K562 (cell line): ENCODE measurements around the gene CALML3. TPM values are rescaled to one million over a fixed set of nuclear protein-coding genes. Genes with fewer than 3 reads are reported as not detected.
A peak's percentile ranks its signal among the peaks of the same experiment; 100 is the strongest.

ENCODE experiments used
- ATAC-seq: fragments of 200-7000 bp; cut with Tn5 transposase; 3 replicates; pipeline ENCODE4 v1.9.1; 2020; ENCODE audit warnings: moderate library complexity
- BruUV-seq: library from RNA; stranded (reverse); fragments of 400-500 nt; replicated peaks from 2 replicates; lab custom pipeline; 2021; lab: Mats Ljungman, UMichigan
- CTCF ChIA-PET: fragments of 300-600 bp; formaldehyde crosslinking; extraction: SDS; loops from one replicate; lab custom pipeline; 2021; ENCODE audit warnings: low intra/inter-chr PET ratio; lab: Yijun Ruan, JAX
- POLR2A ChIA-PET: fragments of 300-600, 350-650 bp; sonication (Branson Sonifier 250); formaldehyde crosslinking; extraction: SDS; loops from one replicate; lab custom pipeline; 2021; ENCODE audit warnings: antibody characterized with exemption, inconsistent platforms; lab: Yijun Ruan, JAX
- DNase-seq, 4 experiments: peaks; one replicate each; pipeline versions ENCODE4 v3.0.0 to v3.0.0-alpha.2; 2011 to 2018; ENCODE audit warnings: low spot score in 3 of 4, mixed read lengths in 3 of 4; ENCODE audit errors: extremely low read depth in 1 of 4
- FAIRE-seq: peaks from 2 replicates; lab custom pipeline; 2011; peaks lifted over from hg19 to GRCh38; lab: Jason Lieb, UNC
- H2AFZ ChIP-seq: 2 replicates; pipeline ENCODE4 v1.6.0; 2011; ENCODE audit warnings: low read depth, low read length, control low read depth, inconsistent platforms
- H3K27ac ChIP-seq: fragments of 200-600 bp; 3 replicates; pipeline ENCODE4 v1.8.0; 2011; ENCODE audit warnings: low read depth, mild to moderate bottlenecking, control low read depth, inconsistent platforms, low read length, moderate library complexity, mixed read lengths; ENCODE audit errors: extremely low read depth
- H3K27me3 ChIP-seq, 2 experiments: fragments of 300-600 bp in 1 of 2; 2 replicates in 1 of 2; 3 replicates in 1 of 2; pipeline versions ENCODE4 v1.6.0 to v1.8.0; 2011; ENCODE audit warnings: inconsistent platforms in 2 of 2, low read length in 2 of 2, mild to moderate bottlenecking in 1 of 2, mixed read lengths in 1 of 2, moderate library complexity in 1 of 2; ENCODE audit not compliant: control insufficient read depth in 2 of 2, insufficient read depth in 2 of 2
- H3K36me3 ChIP-seq: fragments of 300-600 bp; 3 replicates; pipeline ENCODE4 v1.8.0; 2011; ENCODE audit warnings: mild to moderate bottlenecking, low read length, inconsistent platforms; ENCODE audit not compliant: control insufficient read depth, insufficient read depth
- H3K4me1 ChIP-seq, 2 experiments: fragments of 200-600 bp in 1 of 2; replicated peaks in 1 of 2; 2 replicates in 1 of 2; 3 replicates in 1 of 2; pipeline versions ENCODE4 v1.5.1 to v1.8.0; 2011; ENCODE audit warnings: inconsistent platforms in 2 of 2, low read length in 2 of 2, mild to moderate bottlenecking in 1 of 2, mixed read lengths in 1 of 2, moderate library complexity in 1 of 2; ENCODE audit not compliant: control insufficient read depth in 2 of 2, insufficient read depth in 2 of 2
- H3K4me2 ChIP-seq: 2 replicates; pipeline ENCODE4 v1.6.1; 2011; ENCODE audit warnings: low read length, control low read depth, inconsistent platforms, mixed read lengths; ENCODE audit not compliant: insufficient read depth
- H3K4me3 ChIP-seq: fragments of 200-600 bp; sonication (generic), shearing (Covaris generic); 2 replicates; pipeline ENCODE4 v1.5.1; 2016; ENCODE audit warnings: control low read depth, inconsistent platforms
- H3K79me2 ChIP-seq: fragments of 200-600 bp; 3 replicates; pipeline ENCODE4 v1.8.0; 2011; ENCODE audit warnings: low read length, inconsistent platforms; ENCODE audit not compliant: control insufficient read depth, insufficient read depth
- H3K9ac ChIP-seq, 2 experiments: 2 replicates each; pipeline versions ENCODE4 v1.6.0 to v1.6.1; 2011; ENCODE audit warnings: low read depth in 2 of 2, low read length in 2 of 2, control low read depth in 1 of 2, inconsistent platforms in 1 of 2, mild to moderate bottlenecking in 1 of 2, mixed read lengths in 1 of 2; ENCODE audit not compliant: insufficient read depth in 1 of 2
- H3K9me1 ChIP-seq: one replicate; pipeline ENCODE4 v1.6.0; 2011; ENCODE audit warnings: inconsistent platforms, mild to moderate bottlenecking, low read length, moderate library complexity; ENCODE audit not compliant: control insufficient read depth, insufficient read depth
- H3K9me3 ChIP-seq: replicated peaks from 2 replicates; pipeline ENCODE4 v1.5.1; 2011; ENCODE audit warnings: low read depth, low read length, inconsistent platforms; ENCODE audit not compliant: control insufficient read depth, insufficient read depth
- H4K20me1 ChIP-seq: replicated peaks from 2 replicates; pipeline ENCODE4 v1.6.1; 2011; ENCODE audit warnings: low read length, inconsistent platforms, mixed read lengths; ENCODE audit not compliant: control insufficient read depth, insufficient read depth
- CHCHD3 ChIP-seq: fragments of 250-450 bp; sonication (Bioruptor Pico); IDR thresholded peaks from 2 replicates; pipeline ENCODE4 v2.1.2; 2022; ENCODE audit warnings: mild to moderate bottlenecking
- CREBBP ChIP-seq: IDR thresholded peaks from one replicate; pipeline ENCODE4 v1.6.1; 2012; ENCODE audit warnings: low read depth, mild to moderate bottlenecking, control low read depth, inconsistent platforms, low read length
- E2F3 ChIP-seq: fragments of 250-450 bp; sonication (Bioruptor Pico); IDR thresholded peaks from 2 replicates; pipeline ENCODE4 v1.4.0; 2020; ENCODE audit warnings: mild to moderate bottlenecking
- FOS ChIP-seq: IDR thresholded peaks from 3 replicates; pipeline ENCODE4 v1.6.1; 2011; ENCODE audit not compliant: insufficient read length; ENCODE audit errors: extremely low read depth
- HIVEP1 ChIP-seq: fragments of 250-450 bp; sonication (Bioruptor Pico); IDR thresholded peaks from 2 replicates; pipeline ENCODE4 v1.4.0; 2020; ENCODE audit warnings: mild to moderate bottlenecking
- OTX1 ChIP-seq: fragments of 450-650 bp; formaldehyde crosslinking; IDR thresholded peaks from 2 replicates; pipeline ENCODE4 v1.4.0; 2022; ENCODE audit warnings: mild to moderate bottlenecking
- PCBP1 ChIP-seq: fragments of 200-400 bp; formaldehyde crosslinking; IDR thresholded peaks from 2 replicates; pipeline ENCODE4 v1.6.1; 2018; ENCODE audit warnings: mild to moderate bottlenecking, low read depth, low read length; ENCODE audit not compliant: poor library complexity, severe bottlenecking
- PHF21A ChIP-seq: fragments of 450-650 bp; IDR thresholded peaks from 2 replicates; pipeline ENCODE4 v1.6.1; 2017; ENCODE audit warnings: low read depth, borderline replicate concordance
- PURB ChIP-seq: sonication (generic); formaldehyde crosslinking; IDR thresholded peaks from 2 replicates; pipeline ENCODE4 v1.9.0; 2021; ENCODE audit warnings: low read depth, mild to moderate bottlenecking, missing genetic modification reagents
- SIX5 ChIP-seq, 2 experiments: IDR thresholded peaks; 2 replicates each; pipeline ENCODE4 v1.6.1; 2011; ENCODE audit warnings: low read length in 2 of 2, borderline replicate concordance in 1 of 2, low read depth in 1 of 2, mild to moderate bottlenecking in 1 of 2, moderate library complexity in 1 of 2; ENCODE audit not compliant: insufficient read depth in 1 of 2
- ZNF175 ChIP-seq: fragments of 200-800 bp; sonication (Bioruptor generic); IDR thresholded peaks from 2 replicates; pipeline ENCODE4 v1.6.1; 2016; ENCODE audit warnings: low read depth, mild to moderate bottlenecking, missing genetic modification characterization, missing compliant biosample characterization
- ZNF3 ChIP-seq: fragments of 250-450 bp; sonication (Bioruptor Pico); IDR thresholded peaks from 2 replicates; pipeline ENCODE4 v1.5.0; 2021; ENCODE audit warnings: mild to moderate bottlenecking, moderate library complexity
- WGBS: fragments of 100-300 bp; shearing (Covaris generic); methylation state at CpG from one replicate; pipeline ENCODE4 v1.1.6; 2016; ENCODE audit warnings: low coverage, mixed read lengths; ENCODE audit not compliant: insufficient coverage; ENCODE audit errors: missing lambda C conversion rate; 5-methylcytosine and 5-hydroxymethylcytosine counted together
- in situ Hi-C: fragments of 300-500 bp; cut with MboI; formaldehyde crosslinking; loops from 4 replicates; pipeline ENCODE4 v1.15.0; 2018; ENCODE audit warnings: inconsistent platforms, mixed read lengths
- intact Hi-C: fragments of 100-400 bp; cut with micrococcal nuclease; formaldehyde crosslinking; loops from 2 replicates; pipeline ENCODE4 v1.14.2; 2022
- polyA plus RNA-seq, 8 experiments: library from polyadenylated mRNA; depleted of rRNA in 4 of 8; stranded (reverse) in 5 of 8; unstranded in 3 of 8; fragments of >200 nt; fragmentation: Nextera tagmentation in 2 of 8; fragmentation: Illumina TruSeq in 1 of 8; extraction: Ambion mirVana in 2 of 8; extraction: Trizol in 1 of 8; gene quantifications; 2 replicates each; pipeline versions ENCODE4 v1.2.1 to v1.2.3, GENCODE V29; 2011 to 2014; ENCODE audit warnings: inconsistent platforms in 1 of 8, missing spikeins in 1 of 8
- total RNA-seq, 7 experiments: library from RNA; depleted of rRNA in 6 of 7; stranded (reverse); fragments of >200 nt in 6 of 7; fragmentation: Illumina TruSeq in 2 of 7; extraction: Trizol in 2 of 7; gene quantifications; 2 replicates each; pipeline versions ENCODE4 v1.2.1 to v1.2.3, GENCODE V29; 2011 to 2021; ENCODE audit warnings: low replicate concordance in 1 of 7
- TF ChIP-seq, protein P1 (sequence below): fragments of 450-650 bp; formaldehyde crosslinking; IDR thresholded peaks from 2 replicates; pipeline ENCODE4 v1.4.0; 2020; ENCODE audit warnings: mild to moderate bottlenecking, moderate library complexity
- TF ChIP-seq, protein P2 (sequence below): fragments of 450-650 bp; IDR thresholded peaks from 2 replicates; pipeline ENCODE4 v1.6.1; 2016; ENCODE audit warnings: antibody characterized with exemption
- TF ChIP-seq, protein P3 (sequence below): sonication (generic); formaldehyde crosslinking; IDR thresholded peaks from 2 replicates; pipeline ENCODE4 v1.8.0; 2023; ENCODE audit warnings: mild to moderate bottlenecking, missing genetic modification reagents

Gene CALML3
- total and polyA plus RNA-seq, 9 of the 15 experiments (the other 6 are each of a cell fraction or from before 2014, with no cell fraction given): not detected

DNA sequence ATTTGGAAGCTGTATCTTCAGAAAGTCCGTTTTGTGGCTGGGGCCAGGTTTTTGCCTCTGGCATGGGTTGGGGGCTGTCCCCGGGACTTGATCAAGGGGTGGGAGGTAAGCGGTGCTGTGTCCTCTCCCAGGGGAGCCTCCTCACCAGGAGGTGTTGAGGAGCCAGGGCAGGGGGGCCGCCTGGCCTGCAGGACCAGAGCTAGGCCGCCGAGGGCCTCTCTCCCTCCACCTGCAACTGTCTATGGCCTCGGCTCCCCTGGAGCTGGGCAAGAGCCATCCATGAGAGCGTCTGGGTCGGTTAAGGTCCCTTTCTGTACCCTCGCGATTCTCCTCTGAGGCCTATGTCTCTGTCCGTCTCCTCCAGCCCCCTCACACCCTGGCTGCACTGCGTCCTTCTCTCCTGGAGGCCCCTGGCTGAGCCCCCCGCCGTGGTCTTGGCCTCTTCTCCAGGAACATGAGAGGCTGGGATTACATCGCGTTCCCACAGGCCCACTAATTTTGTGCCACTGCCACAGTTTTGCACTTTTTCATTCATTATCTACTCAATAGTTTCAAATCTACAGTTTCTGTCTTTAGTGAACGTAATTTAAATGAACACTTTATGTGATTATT, 46.0 kb upstream of the CALML3 start:
- Histone ChIP-seq H4K20me1 (no peaks in the 10 kb centered on the region), H2AFZ (no peak overlapping the region), H3K36me3 (peaks cover 13% of the 10 kb centered on the region; the same call in 2 of the 3 replicates), H3K4me3 (peak overlapping the region; percentile 47), H3K9me3 (no peaks in the 10 kb centered on the region), H3K4me1 (peaks cover 42 to 48% of the 10 kb centered on the region in 2 experiments), H3K27me3 (no peaks in the 10 kb centered on the region), H3K9me1 (no peaks in the 10 kb centered on the region), H3K9ac (peak overlapping the region; percentile 85 to 95), H3K4me2 (peak overlapping the region; percentile 100), H3K79me2 (peaks cover 96% of the 10 kb centered on the region), H3K27ac (peak overlapping the region; percentile 94)
- POLR2A ChIA-PET: interaction anchor here (0.5 to 7.0 kb wide), 7 partner anchors 8 to 101 kb away, joined by 3 to 43 read pairs (median 4); no protein-coding TSS in a partner anchor
- intact Hi-C loops (loop anchor here (1.0 to 2.0 kb wide), 2 partner anchors 16 to 32 kb away; no protein-coding TSS in a partner anchor), in situ Hi-C loops (no loop called here)
- DNase-seq (peak in 2 of 4 experiments; percentile 32 to 39), FAIRE-seq (no peak), ATAC-seq (peak; percentile 48)
- TSS peak; percentile 86 for BruUV-seq
- WGBS: 3% methylated on average over 14 of the region's 18 CpGs
- CTCF ChIA-PET: no interaction called here
- TF ChIP-seq, protein P1, sequence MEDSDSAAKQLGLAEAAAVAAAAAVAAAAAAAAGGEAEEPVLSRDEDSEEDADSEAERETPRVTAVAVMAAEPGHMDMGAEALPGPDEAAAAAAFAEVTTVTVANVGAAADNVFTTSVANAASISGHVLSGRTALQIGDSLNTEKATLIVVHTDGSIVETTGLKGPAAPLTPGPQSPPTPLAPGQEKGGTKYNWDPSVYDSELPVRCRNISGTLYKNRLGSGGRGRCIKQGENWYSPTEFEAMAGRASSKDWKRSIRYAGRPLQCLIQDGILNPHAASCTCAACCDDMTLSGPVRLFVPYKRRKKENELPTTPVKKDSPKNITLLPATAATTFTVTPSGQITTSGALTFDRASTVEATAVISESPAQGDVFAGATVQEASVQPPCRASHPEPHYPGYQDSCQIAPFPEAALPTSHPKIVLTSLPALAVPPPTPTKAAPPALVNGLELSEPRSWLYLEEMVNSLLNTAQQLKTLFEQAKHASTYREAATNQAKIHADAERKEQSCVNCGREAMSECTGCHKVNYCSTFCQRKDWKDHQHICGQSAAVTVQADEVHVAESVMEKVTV: no peak
- TF ChIP-seq E2F3 (CRISPR knock-in tag): no peak
- no peak for TF ChIP-seq CHCHD3 (CRISPR knock-in tag)
- no peak for TF ChIP-seq ZNF3 (CRISPR knock-in tag)
- TF ChIP-seq CREBBP: no peak
- no peak for TF ChIP-seq FOS
- TF ChIP-seq OTX1: no peak
- TF ChIP-seq, protein P2, sequence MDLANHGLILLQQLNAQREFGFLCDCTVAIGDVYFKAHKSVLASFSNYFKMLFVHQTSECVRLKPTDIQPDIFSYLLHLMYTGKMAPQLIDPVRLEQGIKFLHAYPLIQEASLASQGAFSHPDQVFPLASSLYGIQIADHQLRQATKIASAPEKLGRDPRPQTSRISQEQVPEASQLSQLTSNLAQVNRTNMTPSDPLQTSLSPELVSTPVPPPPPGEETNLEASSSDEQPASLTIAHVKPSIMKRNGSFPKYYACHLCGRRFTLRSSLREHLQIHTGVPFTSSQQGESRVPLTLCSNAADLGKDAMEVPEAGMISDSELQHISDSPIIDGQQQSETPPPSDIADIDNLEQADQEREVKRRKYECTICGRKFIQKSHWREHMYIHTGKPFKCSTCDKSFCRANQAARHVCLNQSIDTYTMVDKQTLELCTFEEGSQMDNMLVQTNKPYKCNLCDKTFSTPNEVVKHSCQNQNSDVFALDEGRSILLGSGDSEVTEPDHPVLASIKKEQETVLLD: no peak
- no peak for TF ChIP-seq PHF21A
- TF ChIP-seq HIVEP1 (CRISPR knock-in tag): no peak
- no peak for TF ChIP-seq PURB (CRISPR knock-in tag)
- no peak for TF ChIP-seq SIX5 (IDR thresholded peaks at IDR 0.05; ENCODE audit: borderline replicate concordance in 1 of 2, insufficient read depth in 1 of 2, low read depth in 1 of 2, low read length in 2 of 2)
- TF ChIP-seq, protein P3, sequence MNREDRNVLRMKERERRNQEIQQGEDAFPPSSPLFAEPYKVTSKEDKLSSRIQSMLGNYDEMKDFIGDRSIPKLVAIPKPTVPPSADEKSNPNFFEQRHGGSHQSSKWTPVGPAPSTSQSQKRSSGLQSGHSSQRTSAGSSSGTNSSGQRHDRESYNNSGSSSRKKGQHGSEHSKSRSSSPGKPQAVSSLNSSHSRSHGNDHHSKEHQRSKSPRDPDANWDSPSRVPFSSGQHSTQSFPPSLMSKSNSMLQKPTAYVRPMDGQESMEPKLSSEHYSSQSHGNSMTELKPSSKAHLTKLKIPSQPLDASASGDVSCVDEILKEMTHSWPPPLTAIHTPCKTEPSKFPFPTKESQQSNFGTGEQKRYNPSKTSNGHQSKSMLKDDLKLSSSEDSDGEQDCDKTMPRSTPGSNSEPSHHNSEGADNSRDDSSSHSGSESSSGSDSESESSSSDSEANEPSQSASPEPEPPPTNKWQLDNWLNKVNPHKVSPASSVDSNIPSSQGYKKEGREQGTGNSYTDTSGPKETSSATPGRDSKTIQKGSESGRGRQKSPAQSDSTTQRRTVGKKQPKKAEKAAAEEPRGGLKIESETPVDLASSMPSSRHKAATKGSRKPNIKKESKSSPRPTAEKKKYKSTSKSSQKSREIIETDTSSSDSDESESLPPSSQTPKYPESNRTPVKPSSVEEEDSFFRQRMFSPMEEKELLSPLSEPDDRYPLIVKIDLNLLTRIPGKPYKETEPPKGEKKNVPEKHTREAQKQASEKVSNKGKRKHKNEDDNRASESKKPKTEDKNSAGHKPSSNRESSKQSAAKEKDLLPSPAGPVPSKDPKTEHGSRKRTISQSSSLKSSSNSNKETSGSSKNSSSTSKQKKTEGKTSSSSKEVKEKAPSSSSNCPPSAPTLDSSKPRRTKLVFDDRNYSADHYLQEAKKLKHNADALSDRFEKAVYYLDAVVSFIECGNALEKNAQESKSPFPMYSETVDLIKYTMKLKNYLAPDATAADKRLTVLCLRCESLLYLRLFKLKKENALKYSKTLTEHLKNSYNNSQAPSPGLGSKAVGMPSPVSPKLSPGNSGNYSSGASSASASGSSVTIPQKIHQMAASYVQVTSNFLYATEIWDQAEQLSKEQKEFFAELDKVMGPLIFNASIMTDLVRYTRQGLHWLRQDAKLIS (CRISPR knock-in tag): no peak; the same call in 1 of the 2 replicates
- TF ChIP-seq PCBP1: no peak
- TF ChIP-seq ZNF175 (CRISPR knock-in tag): peak; percentile 2; the same call in 1 of the 2 replicates
